HG03175 (cell line): ENCODE data around the gene XAB2.

ENCODE experiments used
- ATAC-seq: cut with Tn5 transposase; IDR thresholded peaks from one replicate; pipeline ENCODE4 v1.9.1; 2021; ENCODE audit warnings: mild to moderate bottlenecking, moderate library complexity; ENCODE audit not compliant: unreplicated experiment

XAB2 gene

DNA sequence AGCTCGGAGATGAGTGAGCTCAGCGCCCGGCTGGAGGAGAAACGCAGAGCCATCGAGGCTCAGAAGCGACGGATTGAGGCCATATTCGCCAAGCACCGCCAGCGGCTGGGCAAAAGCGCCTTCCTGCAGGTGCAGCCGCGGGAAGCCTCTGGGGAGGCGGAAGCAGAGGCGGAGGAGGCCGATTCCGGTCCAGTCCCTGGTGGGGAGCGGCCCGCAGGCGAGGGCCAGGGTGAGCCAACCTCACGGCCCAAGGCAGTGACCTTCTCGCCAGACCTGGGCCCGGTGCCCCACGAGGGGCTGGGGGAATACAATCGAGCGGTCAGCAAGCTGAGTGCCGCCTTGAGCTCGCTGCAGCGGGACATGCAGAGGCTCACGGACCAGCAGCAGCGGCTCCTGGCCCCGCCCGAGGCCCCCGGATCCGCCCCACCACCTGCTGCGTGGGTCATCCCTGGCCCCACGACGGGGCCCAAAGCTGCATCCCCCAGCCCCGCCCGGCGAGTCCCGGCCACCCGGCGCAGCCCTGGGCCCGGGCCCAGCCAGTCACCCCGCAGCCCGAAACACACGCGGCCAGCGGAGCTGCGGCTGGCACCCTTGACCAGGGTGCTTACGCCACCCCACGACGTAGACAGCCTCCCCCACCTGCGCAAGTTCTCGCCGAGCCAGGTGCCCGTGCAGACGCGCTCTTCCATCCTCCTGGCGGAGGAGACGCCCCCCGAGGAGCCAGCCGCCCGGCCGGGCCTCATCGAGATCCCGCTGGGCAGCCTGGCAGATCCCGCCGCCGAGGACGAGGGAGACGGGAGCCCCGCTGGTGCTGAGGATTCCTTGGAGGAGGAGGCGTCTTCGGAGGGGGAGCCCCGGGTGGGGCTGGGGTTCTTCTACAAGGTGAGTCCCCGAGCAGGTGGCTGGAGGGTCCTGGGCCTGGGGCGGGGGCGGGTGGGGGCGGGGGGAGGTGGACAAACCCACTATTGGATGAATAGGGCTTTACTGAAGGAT, 16.8 kb downstream of the XAB2 start:
- ATAC-seq = no peak

DNA sequence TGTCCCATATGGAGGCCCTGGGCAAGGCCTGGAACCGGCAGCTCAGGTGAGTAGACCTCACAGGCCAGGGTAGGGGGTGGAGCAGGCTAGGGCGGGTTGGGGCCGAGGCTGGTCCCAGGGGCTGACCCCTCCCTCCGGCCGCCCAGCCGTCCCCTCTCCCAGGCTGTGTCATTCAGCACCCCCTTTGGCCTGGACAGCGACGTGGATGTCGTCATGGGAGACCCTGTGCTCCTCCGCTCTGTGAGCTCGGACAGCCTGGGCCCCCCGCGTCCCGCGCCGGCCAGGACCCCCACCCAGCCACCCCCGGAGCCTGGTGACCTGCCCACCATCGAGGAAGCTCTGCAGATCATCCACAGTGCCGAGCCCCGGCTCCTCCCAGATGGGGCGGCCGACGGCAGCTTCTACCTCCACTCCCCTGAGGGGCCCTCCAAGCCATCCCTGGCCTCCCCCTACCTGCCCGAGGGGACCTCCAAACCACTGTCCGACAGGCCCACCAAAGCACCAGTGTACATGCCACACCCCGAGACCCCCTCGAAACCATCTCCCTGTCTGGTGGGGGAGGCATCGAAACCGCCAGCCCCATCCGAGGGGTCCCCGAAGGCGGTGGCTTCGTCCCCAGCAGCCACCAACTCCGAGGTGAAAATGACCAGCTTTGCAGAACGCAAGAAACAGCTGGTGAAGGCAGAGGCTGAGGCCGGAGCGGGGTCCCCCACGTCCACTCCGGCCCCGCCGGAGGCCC, 17.6 kb downstream of the XAB2 start:
- no peak for ATAC-seq

DNA sequence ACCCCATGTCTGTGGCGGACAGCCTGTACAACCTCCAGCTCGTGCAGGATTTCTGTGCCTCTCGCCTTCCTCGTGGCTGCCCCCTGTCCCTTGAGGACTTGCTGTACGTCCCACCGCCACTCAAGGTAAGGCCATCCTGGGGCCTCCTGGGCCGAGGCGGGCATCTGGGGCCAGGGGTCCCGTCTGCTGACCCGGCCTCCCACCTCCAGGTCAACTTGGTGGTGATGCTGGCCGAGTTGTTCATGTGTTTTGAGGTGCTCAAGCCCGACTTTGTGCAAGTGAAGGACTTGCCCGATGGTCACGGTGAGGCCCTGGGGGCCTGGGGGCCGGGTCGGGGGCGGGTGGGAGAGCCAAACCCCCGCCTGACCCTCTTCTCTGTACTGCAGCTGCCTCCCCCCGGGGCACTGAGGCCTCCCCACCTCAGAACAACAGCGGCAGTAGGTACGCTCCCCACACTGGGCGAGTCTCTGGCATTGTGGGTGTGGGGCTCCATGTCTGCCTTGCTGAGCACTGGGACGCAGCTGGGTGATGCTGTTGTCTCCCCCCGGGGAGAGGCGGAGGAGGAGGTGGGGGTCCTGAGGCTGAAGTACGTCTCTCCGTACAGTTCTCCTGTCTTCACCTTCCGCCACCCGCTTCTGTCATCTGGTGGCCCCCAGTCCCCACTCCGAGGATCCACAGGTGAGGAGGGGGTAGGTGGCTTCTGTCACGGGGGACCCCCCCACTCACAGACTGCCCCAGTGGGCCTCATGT, 18.7 kb downstream of the XAB2 start:
- no peak for ATAC-seq

DNA sequence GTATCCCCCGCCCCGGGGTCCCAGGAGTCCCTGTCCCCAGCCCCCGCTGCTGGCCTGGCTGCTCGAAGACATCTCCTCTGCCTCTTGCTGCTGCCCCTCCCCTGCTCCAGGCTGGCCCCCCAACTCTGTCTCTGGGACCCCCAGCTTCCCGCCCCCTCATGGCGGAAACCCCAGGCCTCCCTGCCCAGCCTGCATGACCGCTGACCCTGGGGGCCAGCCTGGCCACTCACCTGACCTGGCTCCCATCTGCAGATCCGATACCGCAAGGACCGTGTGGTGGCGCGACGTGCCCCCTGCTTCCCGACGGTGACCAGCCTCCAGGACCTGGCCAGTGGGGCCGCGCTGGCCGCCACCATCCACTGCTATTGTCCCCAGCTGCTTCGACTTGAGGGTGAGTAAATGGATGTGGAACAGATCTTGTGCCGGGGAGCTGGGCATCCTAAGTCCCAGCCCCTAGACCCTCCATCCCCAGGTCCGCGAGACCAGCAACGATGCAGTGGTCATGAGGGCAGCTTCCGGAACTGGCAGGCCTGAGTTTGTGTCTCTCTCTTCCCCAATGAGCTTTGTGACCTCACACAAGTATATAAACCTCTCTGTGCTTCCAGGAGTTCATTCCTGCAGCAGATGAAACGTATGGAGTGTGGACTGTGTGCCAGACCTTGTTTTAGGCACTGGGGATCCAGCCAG, 21.3 kb downstream of the XAB2 start:
- no peak for ATAC-seq

DNA sequence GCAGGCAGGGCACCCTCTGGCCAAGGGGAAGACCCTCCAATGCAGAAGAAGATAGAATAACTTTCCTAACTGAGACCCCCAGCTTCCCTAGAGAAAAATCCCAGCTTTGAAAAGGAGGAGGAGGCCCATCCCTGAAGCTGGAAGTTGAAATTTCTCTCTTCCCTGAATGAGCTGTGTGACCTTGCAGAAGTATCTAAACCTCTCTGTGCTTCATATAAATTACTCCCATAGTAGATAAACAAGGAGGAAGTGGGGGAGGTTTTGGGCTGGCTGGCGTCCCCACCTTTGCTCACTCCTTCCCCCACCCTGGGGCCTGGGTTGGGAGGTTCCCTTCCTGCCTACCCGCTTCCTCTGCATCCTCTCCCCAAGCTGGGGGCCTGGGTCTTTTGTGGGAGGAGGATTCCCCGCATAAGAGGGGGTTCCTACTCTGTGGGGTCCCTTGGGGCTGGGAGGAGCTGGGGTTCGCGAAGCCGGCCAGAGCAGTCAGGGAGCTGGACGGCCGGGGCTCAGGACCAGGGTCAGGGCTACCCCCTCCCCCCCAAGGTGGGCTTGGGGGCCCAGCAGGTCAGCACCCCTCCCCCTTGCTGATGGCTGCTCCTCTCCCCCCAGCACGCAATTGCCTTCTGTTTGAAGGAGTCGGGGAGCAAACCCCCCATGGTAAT, 22.0 kb downstream of the XAB2 start:
- no peak for ATAC-seq

DNA sequence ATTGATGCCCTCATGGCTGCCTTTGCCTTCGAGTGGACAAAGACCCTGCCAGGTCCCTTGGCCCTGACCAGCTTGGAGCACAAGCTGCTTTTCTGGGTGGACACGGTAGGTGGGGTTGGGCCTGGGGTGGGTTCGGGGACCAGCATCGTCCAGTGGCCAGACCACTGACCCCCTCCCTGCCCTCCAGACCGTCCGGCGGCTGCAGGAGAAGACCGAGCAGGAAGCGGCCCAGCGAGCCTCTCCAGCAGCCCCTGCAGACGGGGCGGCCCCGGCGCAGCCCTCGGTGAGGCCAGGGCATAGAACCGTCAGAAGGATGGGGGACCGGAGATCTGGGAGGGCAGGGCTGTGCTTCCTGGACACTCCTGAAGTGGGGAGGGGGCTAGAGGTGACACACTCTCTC, 23.1 kb downstream of the XAB2 start:
- ATAC-seq = no peak

DNA sequence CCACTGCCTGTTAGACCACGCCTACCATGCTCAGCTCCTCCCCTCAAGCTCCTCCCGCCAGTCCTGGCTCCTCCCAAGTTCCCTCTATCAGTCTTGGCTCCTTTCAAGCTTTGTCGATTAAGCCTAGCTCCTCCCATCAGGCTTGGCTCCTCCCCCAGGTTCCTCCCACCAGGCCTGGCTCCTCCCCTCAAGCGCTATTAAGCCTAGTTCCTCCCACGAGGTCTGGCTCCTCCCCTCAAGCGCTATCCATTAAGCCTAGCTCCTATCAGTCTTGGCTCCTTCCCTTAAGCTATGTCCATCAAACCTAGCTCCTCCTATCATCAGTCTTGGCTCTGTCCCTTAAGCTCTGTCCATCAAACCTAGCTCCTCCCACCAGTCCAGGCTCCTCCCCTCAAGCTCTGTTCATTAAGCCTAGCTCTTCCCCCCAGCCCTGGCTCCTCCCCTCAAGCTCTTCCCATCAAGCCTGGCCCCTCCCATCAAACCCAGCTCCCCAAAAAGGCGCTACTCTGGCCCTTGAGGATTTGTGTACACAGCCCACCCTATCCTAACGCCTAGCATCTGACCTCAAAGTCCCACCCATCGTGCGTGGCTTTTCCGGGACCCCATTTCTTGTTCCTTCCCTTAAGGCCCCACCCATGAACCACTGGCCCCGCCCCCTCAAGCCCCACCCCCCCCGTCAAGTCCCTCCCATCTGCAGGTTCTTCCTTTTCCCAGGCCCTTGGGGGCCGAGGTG, 23.7 kb downstream of the XAB2 start:
- ATAC-seq = no peak

DNA sequence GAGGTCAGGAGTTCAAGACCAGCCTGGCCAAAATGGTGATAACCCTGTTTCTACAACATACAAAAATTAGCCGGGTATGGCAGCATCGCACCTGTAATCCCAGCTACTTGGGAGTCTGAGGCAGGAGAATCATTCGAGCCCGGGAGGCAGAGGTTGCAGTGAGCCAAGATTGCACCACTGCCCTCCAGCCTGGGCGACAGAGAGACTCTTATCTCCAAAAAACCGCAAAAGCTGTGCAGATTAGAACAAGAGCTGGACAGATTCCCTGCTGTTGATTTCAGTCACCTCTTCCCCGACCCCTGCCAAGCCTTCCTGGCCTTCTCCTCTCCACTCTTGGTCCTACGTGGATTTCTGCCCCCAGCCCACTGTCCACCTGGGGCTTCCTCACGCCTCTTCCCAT, 25.4 kb downstream of the XAB2 start:
- ATAC-seq = no peak

DNA sequence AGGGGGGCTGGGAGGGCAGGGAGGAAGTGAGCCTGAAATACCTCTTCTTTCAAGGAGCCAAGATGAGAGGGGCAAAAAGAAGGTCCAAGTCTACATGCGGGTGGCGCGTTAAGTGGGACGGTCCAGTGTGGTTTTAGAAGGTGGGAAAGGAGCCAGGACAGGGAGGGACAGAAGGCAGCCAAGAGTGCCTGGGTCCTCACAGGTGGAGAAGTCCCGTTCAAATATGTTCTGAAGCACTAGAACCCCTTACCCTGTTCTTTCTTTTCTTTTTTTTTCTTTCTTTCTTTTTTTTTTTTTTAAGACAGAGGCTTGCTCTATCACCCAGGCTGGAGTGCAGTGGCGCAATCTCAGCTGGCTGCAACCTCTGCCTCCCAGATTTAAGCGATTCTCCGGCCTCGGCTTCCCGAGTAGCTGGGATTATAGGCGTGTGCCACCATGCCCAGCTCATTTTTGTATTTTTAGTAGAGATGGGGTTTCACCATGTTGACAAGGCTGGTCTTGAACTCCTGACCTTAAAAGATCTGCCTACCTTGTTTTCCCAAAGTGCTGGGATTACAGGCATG, 26.3 kb downstream of the XAB2 start:
- no peak for ATAC-seq

DNA sequence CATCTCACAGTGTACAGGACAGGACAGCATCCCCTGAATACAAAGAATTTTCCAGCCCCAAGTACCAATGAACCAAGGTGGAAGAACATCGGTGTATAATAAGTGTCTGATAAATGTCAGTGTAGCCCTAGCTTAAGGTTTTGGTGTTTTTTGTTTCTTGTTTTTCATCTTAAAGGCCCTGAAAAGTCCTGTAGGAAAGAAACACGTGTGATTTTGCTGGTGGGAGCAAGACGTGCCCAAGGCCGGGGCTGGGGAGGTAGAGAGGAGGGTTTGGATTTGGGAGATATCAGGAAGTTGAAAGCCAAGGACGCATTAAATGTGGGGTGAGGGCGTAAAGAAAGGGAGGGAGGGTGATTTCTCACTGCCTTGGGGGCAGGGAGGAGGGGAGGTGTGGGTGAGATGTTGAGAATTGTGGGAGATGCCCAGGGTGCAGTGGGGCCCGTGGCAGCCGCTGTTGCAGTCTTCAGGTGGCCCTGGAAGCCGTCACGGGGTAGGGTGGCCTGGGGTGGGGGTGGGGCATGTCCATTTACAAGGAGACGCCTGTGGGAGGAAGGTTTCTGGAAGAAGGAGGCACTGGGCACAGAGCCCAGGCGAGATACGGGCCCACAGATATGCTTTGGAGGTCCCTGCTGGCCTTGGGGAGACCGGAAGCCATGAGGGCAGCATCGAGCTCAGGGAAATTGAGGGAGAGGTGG, 27.0 kb downstream of the XAB2 start:
- ATAC-seq = no peak

DNA sequence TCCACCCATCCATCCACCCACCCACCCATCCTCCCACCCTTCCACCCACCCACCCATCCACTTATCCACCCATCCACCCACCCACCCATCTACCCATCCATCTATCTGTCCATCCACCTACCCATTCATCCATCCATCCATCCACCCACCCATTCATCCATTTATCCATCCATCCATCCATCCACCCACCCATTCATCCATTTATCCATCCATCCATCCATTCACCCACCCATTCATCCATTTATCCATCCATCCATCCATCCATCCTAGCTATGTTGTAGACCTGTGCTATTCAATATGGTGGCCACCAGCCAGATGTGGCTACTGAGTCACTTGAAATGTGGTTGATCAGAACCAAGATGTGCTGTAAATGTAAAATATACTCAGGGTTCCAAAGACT, 28.6 kb downstream of the XAB2 start:
- ATAC-seq = no peak

DNA sequence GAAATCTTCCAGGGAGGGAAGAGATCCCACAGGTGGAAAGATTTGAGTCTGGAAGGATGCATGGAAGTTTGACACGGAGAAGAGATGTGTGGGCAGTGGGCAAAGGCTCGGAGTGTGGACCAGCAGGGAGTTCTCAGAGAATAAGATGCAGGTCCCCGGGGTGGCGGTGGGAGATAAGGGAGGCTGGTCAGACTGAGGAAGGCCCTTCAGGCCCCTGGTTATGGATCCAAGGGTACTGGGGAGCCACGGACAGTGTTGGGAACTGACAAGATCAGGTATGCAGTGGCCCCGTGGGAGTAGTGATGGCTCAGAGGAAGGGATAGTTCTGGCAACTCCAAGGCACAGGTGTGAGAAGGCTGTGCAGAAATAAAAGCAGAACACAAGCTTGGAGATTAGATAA, 31.2 kb downstream of the XAB2 start:
- no peak for ATAC-seq

DNA sequence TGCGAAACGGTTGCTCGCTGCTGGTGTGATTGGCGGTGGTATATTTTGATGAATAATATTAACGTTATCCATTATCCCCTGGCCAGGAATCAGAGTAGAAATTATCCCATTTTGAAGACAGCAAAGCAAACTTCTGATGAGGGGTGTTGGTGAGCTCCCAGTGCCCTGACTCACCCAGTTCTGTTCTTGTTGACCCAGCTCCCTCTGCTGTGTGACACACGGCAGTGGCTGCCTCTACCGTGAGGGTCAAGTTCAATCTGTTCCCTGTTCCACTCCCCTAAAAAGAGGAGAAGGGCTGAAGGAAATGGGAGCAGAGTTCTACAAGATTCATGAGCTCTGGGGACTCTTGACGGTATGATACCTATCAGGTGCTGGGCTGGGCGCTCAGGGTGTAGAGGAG, 31.7 kb downstream of the XAB2 start:
- no peak for ATAC-seq

DNA sequence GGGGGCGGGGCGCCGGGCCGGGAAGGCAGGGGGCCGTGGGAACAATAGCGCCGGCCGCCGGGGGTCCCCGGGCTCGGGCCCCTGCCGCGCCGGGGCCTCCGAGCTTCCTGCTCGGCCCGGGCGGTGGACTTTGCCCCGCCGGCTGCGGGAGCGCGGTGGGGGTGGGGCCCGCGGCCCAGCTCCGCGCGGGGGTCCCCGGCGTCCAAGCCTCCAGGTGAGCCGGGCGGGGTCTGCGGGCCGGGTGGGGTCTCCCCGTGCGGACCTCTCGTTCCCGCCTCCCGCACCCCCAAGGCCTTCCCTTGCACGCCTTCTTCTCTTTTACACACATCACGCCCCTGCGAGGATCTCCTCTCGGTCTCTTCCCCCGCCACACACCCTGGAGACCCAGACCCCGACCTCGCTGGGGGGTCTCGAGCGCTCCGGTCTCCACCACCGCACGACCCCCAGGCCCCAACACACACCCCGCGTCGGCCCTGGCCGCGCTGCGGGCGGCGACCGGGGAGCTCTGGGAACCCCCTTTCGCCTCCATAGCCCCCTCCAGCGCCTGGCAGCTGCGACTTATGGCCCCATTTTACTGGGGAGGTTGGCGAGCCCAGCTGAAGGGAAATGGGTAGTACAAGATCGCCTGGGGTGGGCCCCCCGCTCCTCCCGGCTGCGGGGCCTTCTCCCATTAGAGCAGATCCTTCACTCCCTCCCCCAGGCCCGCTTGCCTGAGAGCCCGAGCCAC, 33.0 kb downstream of the XAB2 start:
- no peak for ATAC-seq

DNA sequence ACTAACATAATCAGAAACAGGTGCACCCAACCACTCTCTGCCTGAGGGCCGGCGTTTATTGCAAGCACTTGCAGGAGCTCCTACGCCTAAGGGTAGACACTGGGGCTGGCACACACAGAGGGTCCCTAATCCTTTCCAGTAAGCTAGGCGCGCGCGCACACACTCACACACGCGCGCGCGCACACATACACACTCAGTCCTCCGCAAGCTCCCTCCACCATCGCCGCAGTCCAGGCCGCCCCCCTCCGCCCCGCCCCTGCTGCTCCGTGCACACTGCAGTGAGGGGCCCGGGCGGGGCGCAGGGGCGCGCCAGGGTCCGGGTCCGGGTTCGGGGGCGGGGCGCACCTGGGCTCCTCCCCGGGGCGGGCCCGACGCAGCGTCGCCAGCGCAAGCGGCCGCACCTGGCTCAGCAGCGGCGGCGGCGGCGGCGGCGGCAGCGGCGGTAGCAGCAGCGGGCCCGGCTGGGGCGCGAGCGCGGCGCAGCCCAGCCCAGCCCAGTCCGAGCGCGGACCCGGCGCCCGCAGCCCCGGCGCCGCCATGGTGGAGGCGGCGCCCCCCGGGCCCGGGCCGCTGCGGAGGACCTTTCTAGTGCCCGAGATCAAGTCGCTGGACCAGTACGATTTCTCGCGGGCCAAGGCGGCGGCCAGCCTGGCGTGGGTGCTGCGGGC, 33.7 kb downstream of the XAB2 start, which contains the start of gene CAMSAP3:
Gene CAMSAP3 (plus strand): TSS at position 398 of the 668 bp plus-strand sequence. CDS start 140 bp downstream, at position 538.
- ATAC-seq = no peak

DNA sequence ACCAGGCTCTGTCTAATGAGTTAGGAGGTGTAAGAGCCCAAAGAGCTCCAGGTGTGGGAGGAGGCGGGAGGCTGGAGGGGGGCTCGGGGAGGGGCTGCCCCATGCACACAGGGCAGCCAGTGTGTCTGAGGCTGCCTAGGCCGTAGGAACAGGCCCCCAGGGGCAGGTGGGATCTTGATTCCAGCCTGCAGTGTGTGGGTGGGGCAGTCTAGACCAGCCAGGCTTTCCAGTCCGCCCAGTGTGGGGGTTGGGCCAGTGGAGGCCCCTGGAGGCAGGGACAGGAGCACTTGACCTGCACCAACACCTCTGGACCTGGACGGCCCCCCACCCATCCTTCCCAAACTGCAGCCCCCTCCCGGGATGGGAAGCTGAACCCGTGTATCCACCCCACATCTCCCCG, 39.1 kb downstream of the XAB2 start:
- ATAC-seq = no peak

DNA sequence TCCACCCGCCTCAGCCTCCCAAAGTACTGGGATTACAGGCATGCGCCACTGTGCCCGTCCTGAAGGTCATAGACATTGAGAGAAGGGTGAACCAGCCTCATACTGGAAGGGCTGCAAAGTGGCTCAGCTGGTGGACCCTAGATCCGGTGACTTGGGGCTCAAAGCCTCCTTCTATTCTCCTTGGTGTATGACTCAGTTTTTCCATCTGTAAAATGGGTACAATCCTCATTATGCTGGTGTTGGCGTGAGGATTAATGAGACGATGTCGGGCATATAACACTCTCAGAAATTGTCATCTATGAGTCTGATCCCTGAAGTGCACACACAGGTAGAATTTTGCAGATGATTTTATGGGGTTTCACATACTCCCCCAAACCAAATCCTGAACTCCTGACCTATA, 39.5 kb downstream of the XAB2 start:
- ATAC-seq = no peak
